HG02610 (cell line): Measurements from ENCODE around the gene MPP1.

Experiments
- ATAC-seq: cut with Tn5 transposase; IDR thresholded peaks from one replicate; pipeline ENCODE4 v1.9.1; 2021; ENCODE audit warnings: mild to moderate bottlenecking, moderate library complexity; ENCODE audit not compliant: unreplicated experiment

Gene MPP1

GRCh38 chrX:154813801-154814200 lies 8.5 kb upstream of the MPP1 start:
- no peak for ATAC-seq

GRCh38 chrX:154812341-154813101 lies 7.2 kb upstream of the MPP1 start:
- ATAC-seq = no peak

GRCh38 chrX:154809939-154810665 lies 4.8 kb upstream of the MPP1 start:
- no peak for ATAC-seq

- no peak for ATAC-seq
Observed at GRCh38 chrX:154806837-154807501, 1.7 kb upstream of the MPP1 start.

GRCh38 chrX:154805696-154806091 lies 409 bp upstream of the MPP1 start:
- ATAC-seq = no peak

- no peak for ATAC-seq
Observed at GRCh38 chrX:154804261-154804956, 876 bp downstream of the MPP1 start.

GRCh38 chrX:154802947-154803346 lies 2.3 kb downstream of the MPP1 start:
- ATAC-seq = no peak

- no peak for ATAC-seq
Observed at GRCh38 chrX:154800478-154801210, 4.6 kb downstream of the MPP1 start.

- ATAC-seq = no peak
Observed at GRCh38 chrX:154799556-154800348, 5.5 kb downstream of the MPP1 start.

- ATAC-seq = no peak
Observed at GRCh38 chrX:154797006-154797405, 8.3 kb downstream of the MPP1 start.

GRCh38 chrX:154795016-154795415 lies 10.3 kb downstream of the MPP1 start:
- ATAC-seq = no peak

- ATAC-seq = no peak
Observed at GRCh38 chrX:154793084-154793795, 12.0 kb downstream of the MPP1 start.

GRCh38 chrX:154791939-154792338 lies 13.3 kb downstream of the MPP1 start:
- no peak for ATAC-seq

GRCh38 chrX:154791467-154791866 lies 13.8 kb downstream of the MPP1 start:
- no peak for ATAC-seq

- ATAC-seq = no peak
Observed at GRCh38 chrX:154785716-154786115, 19.6 kb downstream of the MPP1 start.

GRCh38 chrX:154784149-154784995 lies 20.9 kb downstream of the MPP1 start:
- no peak for ATAC-seq

- ATAC-seq = no peak
Observed at GRCh38 chrX:154780968-154781367, 24.3 kb downstream of the MPP1 start.

- ATAC-seq = no peak
Observed at GRCh38 chrX:154779261-154779660, 26.0 kb downstream of the MPP1 start.
